PC-3 (cell line): Measurements from ENCODE around the gene ILF2. TPM values are rescaled to one million over a fixed set of nuclear protein-coding genes. Genes with fewer than 3 reads are reported as not detected.

Experiments
- ATAC-seq: fragments of 200-7000 bp; cut with Tn5 transposase; 2 replicates; pipeline ENCODE4 v1.9.1; 2020; ENCODE audit warnings: mild to moderate bottlenecking, moderate library complexity
- BruUV-seq: library from RNA; stranded (reverse); fragments of 400-500 nt; replicated peaks from 2 replicates; lab custom pipeline; 2021; lab: Mats Ljungman, UMichigan
- CTCF ChIA-PET: fragments of 300-600 bp; sonication (Branson Sonifier 250); formaldehyde crosslinking; loops from one replicate; lab custom pipeline; 2022; ENCODE audit warnings: antibody characterized with exemption; lab: Charles Lee
- POLR2A ChIA-PET: fragments of 300-600 bp; sonication (Branson Sonifier 250); formaldehyde crosslinking; loops from one replicate; lab custom pipeline; 2022; ENCODE audit warnings: antibody characterized with exemption; ENCODE audit not compliant: unreplicated experiment; lab: Charles Lee
- DNase-seq: peaks from one replicate; pipeline ENCODE4 v3.0.0-alpha.2; 2015
- H2AFZ ChIP-seq: fragments of 300-600 bp; sonication (generic); 2 replicates; pipeline ENCODE4 v1.6.0; 2016; ENCODE audit warnings: antibody characterized with exemption, low read length
- H3F3A ChIP-seq: fragments of 300-600 bp; sonication (generic); one replicate; pipeline ENCODE4 v1.6.0; 2017; ENCODE audit warnings: antibody characterized with exemption, low read length, control low read depth, mild to moderate bottlenecking; ENCODE audit not compliant: unreplicated experiment
- H3K27ac ChIP-seq: fragments of 300-600 bp; sonication (generic); 2 replicates; pipeline ENCODE4 v1.5.1; 2016; ENCODE audit warnings: mild to moderate bottlenecking, low read length
- H3K27me3 ChIP-seq: fragments of 300-600 bp; sonication (generic); 2 replicates; pipeline ENCODE4 v1.6.1; 2016; ENCODE audit warnings: low read length, mixed read lengths
- H3K36me3 ChIP-seq: fragments of 300-600 bp; sonication (generic); 2 replicates; pipeline ENCODE4 v1.6.1; 2016; ENCODE audit warnings: low read depth, mixed run types, low read length, mixed read lengths
- H3K4me1 ChIP-seq: fragments of 300-600 bp; sonication (generic); 2 replicates; pipeline ENCODE4 v1.5.1; 2016; ENCODE audit warnings: low read length; ENCODE audit not compliant: insufficient read depth
- H3K4me2 ChIP-seq: fragments of 300-600 bp; sonication (generic); 2 replicates; pipeline ENCODE4 v1.6.0; 2016; ENCODE audit warnings: low read length
- H3K4me3 ChIP-seq: fragments of 300-600 bp; sonication (generic); 2 replicates; pipeline ENCODE4 v1.5.1; 2016; ENCODE audit warnings: mild to moderate bottlenecking, low read length, mixed read lengths
- H3K79me2 ChIP-seq: fragments of 300-600 bp; sonication (generic); 2 replicates; pipeline ENCODE4 v1.6.1; 2017; ENCODE audit warnings: low read length, mixed read lengths
- H3K9ac ChIP-seq: fragments of 300-600 bp; sonication (generic); 2 replicates; pipeline ENCODE4 v1.6.0; 2016; ENCODE audit warnings: mild to moderate bottlenecking, low read length
- H3K9me2 ChIP-seq: fragments of 300-600 bp; sonication (generic); replicated peaks from 2 replicates; pipeline ENCODE4 v1.6.1; 2016; ENCODE audit warnings: mixed run types, low read length, mixed read lengths
- H3K9me3 ChIP-seq: fragments of 300-600 bp; sonication (generic); 2 replicates; pipeline ENCODE4 v1.6.1; 2016; ENCODE audit warnings: low read length, mixed read lengths
- H4K20me1 ChIP-seq: fragments of 300-600 bp; sonication (generic); 2 replicates; pipeline ENCODE4 v1.6.1; 2016; ENCODE audit warnings: low read length, mixed read lengths
- EZH2 ChIP-seq: fragments of 300-600 bp; sonication (generic); IDR thresholded peaks from one replicate; pipeline ENCODE4 v1.6.1; 2017; ENCODE audit warnings: antibody characterized with exemption, mild to moderate bottlenecking, low read length; ENCODE audit not compliant: unreplicated experiment
- EZH2phosphoT487 ChIP-seq: fragments of 300-600 bp; sonication (generic); IDR thresholded peaks from 2 replicates; pipeline ENCODE4 v1.6.1; 2018; ENCODE audit warnings: mild to moderate bottlenecking, antibody characterized with exemption, low read length, borderline replicate concordance
- intact Hi-C: fragments of 100-400 bp; cut with micrococcal nuclease; formaldehyde crosslinking; loops from 2 replicates; pipeline ENCODE4 v1.9.0; 2023
- total RNA-seq: library from RNA; depleted of rRNA; stranded (reverse); fragments of >200 nt; gene quantifications from 2 replicates; pipeline ENCODE4 v1.2.3, GENCODE V29; 2014
- TF ChIP-seq, protein P1 (sequence below): fragments of 300-600 bp; sonication (generic); conservative IDR thresholded peaks from 2 replicates; pipeline ENCODE4 v1.5.1; 2017; ENCODE audit warnings: antibody characterized with exemption, low read depth, mild to moderate bottlenecking, low read length

The ILF2 gene
- total RNA-seq, 1 experiment from 2014 or later, result 439 TPM

DNA sequence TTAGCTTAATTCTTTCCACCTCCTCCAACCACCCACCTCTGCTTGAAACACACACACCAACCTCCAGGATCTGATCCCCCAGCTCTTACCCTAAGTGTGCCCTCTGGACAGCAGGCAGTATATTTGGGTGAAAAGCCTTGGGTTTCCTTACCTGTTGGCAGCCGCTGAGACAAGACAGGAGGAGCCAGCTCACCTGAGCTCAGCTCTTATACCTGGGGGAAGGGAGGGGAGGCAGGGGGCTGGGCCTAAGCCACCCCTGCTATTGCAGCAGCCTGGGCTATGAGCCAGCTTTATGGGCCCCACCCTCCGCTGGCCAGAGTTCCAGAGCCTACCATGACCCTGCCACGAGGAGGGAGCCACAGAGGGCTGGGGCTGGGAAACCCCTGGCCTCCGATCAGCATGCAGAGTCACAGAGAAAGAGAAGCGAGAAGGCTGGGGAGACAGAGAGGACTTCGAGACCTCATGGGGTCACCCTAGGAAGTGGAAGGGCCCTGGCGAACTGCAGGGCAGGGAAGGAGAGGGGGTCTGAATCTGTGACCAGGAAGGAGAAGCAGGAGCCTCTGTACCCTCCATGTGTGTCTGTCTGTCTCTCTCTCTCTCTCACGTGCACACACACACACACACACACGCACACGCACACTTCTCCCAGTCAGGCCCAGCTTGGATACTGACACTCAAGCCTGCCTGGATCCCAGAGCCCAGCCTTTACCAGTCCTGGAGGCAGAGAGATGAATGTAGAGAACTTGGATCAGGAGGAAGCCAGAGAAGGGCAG lies 54.5 kb downstream of the ILF2 start, which contains the start of gene S100A14:
Gene S100A14, minus strand, starts transcription at position 182 of the 773 bp plus-strand sequence. CDS start 467 bp downstream, outside the sequence.
- TF ChIP-seq, protein P1, sequence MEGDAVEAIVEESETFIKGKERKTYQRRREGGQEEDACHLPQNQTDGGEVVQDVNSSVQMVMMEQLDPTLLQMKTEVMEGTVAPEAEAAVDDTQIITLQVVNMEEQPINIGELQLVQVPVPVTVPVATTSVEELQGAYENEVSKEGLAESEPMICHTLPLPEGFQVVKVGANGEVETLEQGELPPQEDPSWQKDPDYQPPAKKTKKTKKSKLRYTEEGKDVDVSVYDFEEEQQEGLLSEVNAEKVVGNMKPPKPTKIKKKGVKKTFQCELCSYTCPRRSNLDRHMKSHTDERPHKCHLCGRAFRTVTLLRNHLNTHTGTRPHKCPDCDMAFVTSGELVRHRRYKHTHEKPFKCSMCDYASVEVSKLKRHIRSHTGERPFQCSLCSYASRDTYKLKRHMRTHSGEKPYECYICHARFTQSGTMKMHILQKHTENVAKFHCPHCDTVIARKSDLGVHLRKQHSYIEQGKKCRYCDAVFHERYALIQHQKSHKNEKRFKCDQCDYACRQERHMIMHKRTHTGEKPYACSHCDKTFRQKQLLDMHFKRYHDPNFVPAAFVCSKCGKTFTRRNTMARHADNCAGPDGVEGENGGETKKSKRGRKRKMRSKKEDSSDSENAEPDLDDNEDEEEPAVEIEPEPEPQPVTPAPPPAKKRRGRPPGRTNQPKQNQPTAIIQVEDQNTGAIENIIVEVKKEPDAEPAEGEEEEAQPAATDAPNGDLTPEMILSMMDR, result no peak
- TF ChIP-seq EZH2 (no peak), EZH2phosphoT487 (no peak)
- H4K20me1 ChIP-seq, result no peaks in the 10 kb centered on the region
- ChIA-PET POLR2A (interaction anchor here (0.6 to 1.2 kb wide), 4 partner anchors 17 to 44 kb away, joined by 3 to 4 read pairs (median 3); no protein-coding TSS in a partner anchor), CTCF (interaction anchor here (1.3 to 1.5 kb wide), 2 partner anchors 44 to 83 kb away, joined by 3 to 6 read pairs; no protein-coding TSS in a partner anchor)
- H3K27me3 ChIP-seq, result no peaks in the 10 kb centered on the region
- peaks cover 50% of the 10 kb centered on the region for H3K4me1 ChIP-seq
- no peak within 1 kb of the TSS for H2AFZ ChIP-seq
- peak within 1 kb of the TSS; percentile 70 for H3K4me3 ChIP-seq
- H3K27ac ChIP-seq, result peak within 1 kb of the TSS; percentile 87
- H3F3A ChIP-seq, result peaks cover 14% of the 10 kb centered on the region
- BruUV-seq, result no TSS peak
- H3K79me2 ChIP-seq, result peaks cover 56% of the 10 kb centered on the region
- peaks cover 19% of the 10 kb centered on the region for H3K36me3 ChIP-seq
- peak within 1 kb of the TSS; percentile 81 for H3K4me2 ChIP-seq
- H3K9me2 ChIP-seq, result no peaks in the 10 kb centered on the region
- DNase-seq, result peak; percentile 95
- no peaks in the 10 kb centered on the region for H3K9me3 ChIP-seq
- H3K9ac ChIP-seq, result peak within 1 kb of the TSS; percentile 67
- no peak for ATAC-seq
- intact Hi-C loops, result loop anchor here (2.0 kb wide), 1 partner anchor 106 kb away; no protein-coding TSS in a partner anchor

DNA sequence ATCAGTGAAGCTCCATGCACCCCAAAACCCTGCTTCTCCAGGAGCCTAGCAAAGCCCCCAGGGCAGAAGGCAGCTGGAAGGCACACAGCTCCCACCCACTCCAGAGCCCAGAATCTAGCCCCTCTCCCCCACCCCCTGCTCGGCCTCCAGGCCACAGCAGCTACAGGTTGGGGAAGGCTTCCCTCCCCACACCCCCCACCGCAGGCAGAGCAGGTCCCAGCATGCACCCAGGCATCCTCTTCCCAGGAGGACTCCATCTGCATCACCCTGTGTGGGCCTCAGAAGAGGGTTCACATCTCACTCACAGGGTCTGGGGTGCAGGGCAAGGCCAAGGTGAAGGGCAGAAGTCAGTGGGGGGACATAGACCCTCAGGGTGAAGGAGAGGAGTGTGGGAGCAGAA lies 55.4 kb downstream of the ILF2 start:
- CTCF ChIA-PET, result interaction anchor here (1.3 to 1.5 kb wide), 3 partner anchors 43 to 82 kb away, joined by 3 to 6 read pairs (median 5); no protein-coding TSS in a partner anchor
- H3K4me3 ChIP-seq, result peak overlapping the region; percentile 70
- H3K4me1 ChIP-seq, result peaks cover 57% of the 10 kb centered on the region
- peak overlapping the region; percentile 81 for H3K4me2 ChIP-seq
- H3K9me3 ChIP-seq, result no peaks in the 10 kb centered on the region
- H2AFZ ChIP-seq, result no peak overlapping the region
- no peak for DNase-seq
- no peak for ATAC-seq
- peaks cover 13% of the 10 kb centered on the region for H3K36me3 ChIP-seq
- peak overlapping the region; percentile 87 for H3K27ac ChIP-seq
- no peaks in the 10 kb centered on the region for H3K9me2 ChIP-seq
- H3F3A ChIP-seq, result peaks cover 16% of the 10 kb centered on the region
- no peaks in the 10 kb centered on the region for H3K27me3 ChIP-seq
- TF ChIP-seq EZH2phosphoT487 (no peak), EZH2 (no peak)
- TF ChIP-seq, protein P1, result no peak
- no TSS peak for BruUV-seq
- H4K20me1 ChIP-seq, result no peaks in the 10 kb centered on the region
- peak overlapping the region; percentile 67 for H3K9ac ChIP-seq
- intact Hi-C loops, result no loop called here
- peaks cover 64% of the 10 kb centered on the region for H3K79me2 ChIP-seq
- POLR2A ChIA-PET, result interaction anchor here (1.2 kb wide), 1 partner anchor 43 kb away, joined by 3 read pairs; no protein-coding TSS in a partner anchor
